Muscle of leg (tissue), 11 donors: ENCODE data around the gene CDK8. TPM values are rescaled to one million over a fixed set of nuclear protein-coding genes. Genes with fewer than 3 reads are reported as not detected.
A peak's percentile ranks its signal among the peaks of the same experiment; 100 is the strongest.

Experiments
- DNase-seq: peaks from one replicate; pipeline ENCODE4 v3.0.0; 2013
- H3K27ac ChIP-seq: one replicate; pipeline ENCODE4 v1.5.1; 2013; ENCODE audit warnings: mild to moderate bottlenecking, low read length, control low read depth
- H3K27me3 ChIP-seq: one replicate; pipeline ENCODE4 v1.6.1; 2013; ENCODE audit warnings: low read length; ENCODE audit not compliant: control insufficient read depth, insufficient read depth
- H3K36me3 ChIP-seq: one replicate; pipeline ENCODE4 v1.6.1; 2013; ENCODE audit warnings: low read length; ENCODE audit not compliant: control insufficient read depth, insufficient read depth
- H3K4me1 ChIP-seq: one replicate; pipeline ENCODE4 v1.6.1; 2013; ENCODE audit warnings: low read length; ENCODE audit not compliant: control insufficient read depth, insufficient read depth
- H3K4me3 ChIP-seq: one replicate; pipeline ENCODE4 v1.5.1; 2013; ENCODE audit warnings: low read length, control low read depth
- H3K9me3 ChIP-seq: replicated peaks from 2 replicates; pipeline ENCODE4 v1.6.1; 2013; ENCODE audit warnings: low read depth, low read length; ENCODE audit not compliant: control insufficient read depth
- WGBS: methylation state at CpG from one replicate; pipeline ENCODE4 v1.1.5; 2013; ENCODE audit warnings: missing lambda C conversion rate; ENCODE audit not compliant: insufficient coverage; 5-methylcytosine and 5-hydroxymethylcytosine counted together
- polyA plus RNA-seq, 8 donors: library from polyadenylated mRNA; unstranded; fragments of 120-200 nt; gene quantifications; one replicate each; pipeline versions ENCODE4 v1.2.1 to v1.2.3, GENCODE V29; 2013; ENCODE audit warnings: inconsistent platforms in 1 of 8, low replicate concordance in 1 of 8; ENCODE audit not compliant: insufficient read length in 8 of 8, insufficient read depth in 1 of 8
- total RNA-seq: library from RNA; stranded (reverse); fragments of 120-200 nt; gene quantifications from one replicate; pipeline ENCODE4 v1.2.4, GENCODE V29; 2013

CDK8 gene
- total and polyA plus RNA-seq, 9 donors, result 17.3 to 30.0 (median 24.3) TPM

GRCh38 chr13:26222520-26223046 lies 31.3 kb upstream of the CDK8 start:
- peak overlapping the region; percentile 98 for H3K27ac ChIP-seq
- no peaks in the 10 kb centered on the region for H3K9me3 ChIP-seq
- peaks cover 28% of the 10 kb centered on the region for H3K4me1 ChIP-seq
- peaks cover 12% of the 10 kb centered on the region for H3K36me3 ChIP-seq
- H3K27me3 ChIP-seq, result no peaks in the 10 kb centered on the region
- DNase-seq, result no peak
- WGBS, result 13% methylated on average over 12 of the region's 16 CpGs
- peak overlapping the region; percentile 91 for H3K4me3 ChIP-seq

GRCh38 chr13:26225896-26226617 lies 27.9 kb upstream of the CDK8 start:
- Histone ChIP-seq H3K4me1 (peaks cover 30% of the 10 kb centered on the region), H3K27me3 (no peaks in the 10 kb centered on the region), H3K27ac (peak overlapping the region; percentile 87), H3K4me3 (no peak overlapping the region), H3K9me3 (no peaks in the 10 kb centered on the region), H3K36me3 (no peaks in the 10 kb centered on the region)
- 49% methylated on average over 4 of the region's 7 CpGs for WGBS
- DNase-seq, result peak; percentile 89

GRCh38 chr13:26227166-26227971 lies 26.6 kb upstream of the CDK8 start:
- peaks cover 30% of the 10 kb centered on the region for H3K4me1 ChIP-seq
- 83% methylated on average over 5 of the region's 6 CpGs for WGBS
- H3K4me3 ChIP-seq, result no peak overlapping the region

GRCh38 chr13:26228096-26228495 lies 25.8 kb upstream of the CDK8 start:
- DNase-seq, result peak; percentile 24
- peaks cover 24% of the 10 kb centered on the region for H3K4me1 ChIP-seq
- no peaks in the 10 kb centered on the region for H3K36me3 ChIP-seq
- H3K27ac ChIP-seq, result no peak overlapping the region
- H3K27me3 ChIP-seq, result no peaks in the 10 kb centered on the region
- WGBS, result 86% methylated on average over 2 of the region's 2 CpGs
- no peaks in the 10 kb centered on the region for H3K9me3 ChIP-seq
- H3K4me3 ChIP-seq, result no peak overlapping the region

More at GRCh38 chr13:26227166-26227971, 26.6 kb upstream of the CDK8 start:
- no peak for DNase-seq
- Histone ChIP-seq H3K27me3 (no peaks in the 10 kb centered on the region), H3K9me3 (no peaks in the 10 kb centered on the region), H3K27ac (peak overlapping the region; percentile 87), H3K36me3 (no peaks in the 10 kb centered on the region)

GRCh38 chr13:26229080-26229615 lies 24.8 kb upstream of the CDK8 start:
- Histone ChIP-seq H3K27me3 (no peaks in the 10 kb centered on the region), H3K36me3 (no peaks in the 10 kb centered on the region), H3K4me1 (peaks cover 24% of the 10 kb centered on the region), H3K4me3 (no peak overlapping the region), H3K27ac (no peak overlapping the region), H3K9me3 (no peaks in the 10 kb centered on the region)
- no peak for DNase-seq
- 85% methylated on average over 7 of the region's 13 CpGs for WGBS

- H3K4me1 ChIP-seq, result peaks cover 24% of the 10 kb centered on the region
- 51% methylated on average over 5 of the region's 6 CpGs for WGBS
- no peak overlapping the region for H3K4me3 ChIP-seq
- DNase-seq, result no peak
- no peaks in the 10 kb centered on the region for H3K27me3 ChIP-seq
- H3K27ac ChIP-seq, result no peak overlapping the region
- H3K36me3 ChIP-seq, result no peaks in the 10 kb centered on the region
- no peaks in the 10 kb centered on the region for H3K9me3 ChIP-seq
These were observed 23.2 kb upstream of the CDK8 start for GRCh38 chr13:26230703-26231102.

- Histone ChIP-seq H3K4me1 (no peaks in the 10 kb centered on the region), H3K27me3 (no peaks in the 10 kb centered on the region), H3K9me3 (no peaks in the 10 kb centered on the region), H3K4me3 (no peak overlapping the region), H3K27ac (no peak overlapping the region), H3K36me3 (no peaks in the 10 kb centered on the region)
- WGBS, result no CpG with 5 or more reads among the region's 1 CpG
- no peak for DNase-seq
These were observed 17.6 kb upstream of the CDK8 start for GRCh38 chr13:26236296-26236695.

GRCh38 chr13:26246154-26246553 lies 7.8 kb upstream of the CDK8 start:
- no peak overlapping the region for H3K4me3 ChIP-seq
- no peaks in the 10 kb centered on the region for H3K4me1 ChIP-seq
- peaks cover 2% of the 10 kb centered on the region for H3K27me3 ChIP-seq
- H3K36me3 ChIP-seq, result no peaks in the 10 kb centered on the region
- H3K27ac ChIP-seq, result no peak overlapping the region
- no peak for DNase-seq
- peaks cover 7% of the 10 kb centered on the region for H3K9me3 ChIP-seq
- WGBS, result 65% methylated on average over 4 of the region's 5 CpGs

- no CpG with 5 or more reads among the region's 2 CpGs for WGBS
- Histone ChIP-seq H3K9me3 (peaks cover 7% of the 10 kb centered on the region), H3K27ac (no peak overlapping the region), H3K27me3 (peaks cover 2% of the 10 kb centered on the region), H3K4me3 (no peak overlapping the region), H3K4me1 (no peaks in the 10 kb centered on the region), H3K36me3 (no peaks in the 10 kb centered on the region)
- no peak for DNase-seq
These were observed 6.9 kb upstream of the CDK8 start for GRCh38 chr13:26247011-26247410.

- no CpG with 5 or more reads among the region's 3 CpGs for WGBS
- Histone ChIP-seq H3K4me3 (no peak overlapping the region), H3K36me3 (no peaks in the 10 kb centered on the region), H3K27ac (no peak overlapping the region), H3K27me3 (peaks cover 2% of the 10 kb centered on the region), H3K9me3 (peaks cover 2% of the 10 kb centered on the region), H3K4me1 (no peaks in the 10 kb centered on the region)
- DNase-seq, result no peak
These were observed 6.3 kb upstream of the CDK8 start for GRCh38 chr13:26247608-26248007.
